ENCODE results near the gene TTLL6.

TTLL6 gene

GRCh38 chr17:48725288-48726064 lies 91.6 kb downstream of the TTLL6 start:
- ChIA-PET POLR2A (no interaction called here), CTCF (interaction anchor here (0.7 to 19.2 kb wide), 23 partner anchors 8 to 159 kb away, joined by 3 to 353 read pairs (median 7); no protein-coding TSS in a partner anchor)
- DNase-seq (ENCODE audit: low read depth, low spot score), result no peak
- TF ChIP-seq CTCF (IDR thresholded peaks at IDR 0.05; ENCODE audit: insufficient read depth, low read length, missing control alignments), result no peak
- H3K4me3 ChIP-seq (ENCODE audit: low read depth, low read length), result no peak overlapping the region

- H3K4me3 ChIP-seq (ENCODE audit: low read depth, low read length), result no peak overlapping the region
- POLR2A ChIA-PET, result no interaction called here
- TF ChIP-seq CTCF (IDR thresholded peaks at IDR 0.05; ENCODE audit: insufficient read depth, low read length, missing control alignments), result no peak
- CTCF ChIA-PET, result interaction anchor here (0.7 to 19.2 kb wide), 24 partner anchors 8 to 159 kb away, joined by 3 to 353 read pairs (median 6); no protein-coding TSS in a partner anchor
- DNase-seq (ENCODE audit: low read depth, low spot score), result no peak
Measured at GRCh38 chr17:48725004-48725287, 92.1 kb downstream of the TTLL6 start.

- H3K4me3 ChIP-seq (ENCODE audit: low read depth, low read length), result no peak overlapping the region
- peak; percentile 83 for TF ChIP-seq CTCF (IDR thresholded peaks at IDR 0.05; ENCODE audit: insufficient read depth, low read length, missing control alignments)
- CTCF ChIA-PET, result interaction anchor here (0.6 to 19.2 kb wide), 49 partner anchors 8 to 503 kb away, joined by 3 to 353 read pairs (median 4); partner anchors contain the start of gene ATP5MC1
- DNase-seq (ENCODE audit: low read depth, low spot score), result no peak
- POLR2A ChIA-PET, result no interaction called here
Measured at GRCh38 chr17:48724251-48725003, 92.6 kb downstream of the TTLL6 start.

GRCh38 chr17:48723423-48724250 lies 93.4 kb downstream of the TTLL6 start:
- DNase-seq (ENCODE audit: low read depth, low spot score), result no peak
- no peak for TF ChIP-seq CTCF (IDR thresholded peaks at IDR 0.05; ENCODE audit: insufficient read depth, low read length, missing control alignments)
- ChIA-PET CTCF (interaction anchor here (0.6 to 19.2 kb wide), 39 partner anchors 10 to 504 kb away, joined by 3 to 353 read pairs (median 5); partner anchors contain the start of gene ATP5MC1), POLR2A (interaction anchor here (1.0 kb wide), 1 partner anchor 67 kb away, joined by 3 read pairs; no protein-coding TSS in a partner anchor)
- no peak overlapping the region for H3K4me3 ChIP-seq (ENCODE audit: low read depth, low read length)

- no peak for DNase-seq (ENCODE audit: low read depth, low spot score)
- TF ChIP-seq CTCF (IDR thresholded peaks at IDR 0.05; ENCODE audit: insufficient read depth, low read length, missing control alignments), result no peak
- no peak within 1 kb of the TSS for H3K4me3 ChIP-seq (ENCODE audit: low read depth, low read length)
- CTCF ChIA-PET, result interaction anchor here (0.9 to 19.2 kb wide), 23 partner anchors 9 to 170 kb away, joined by 3 to 353 read pairs (median 7); partner anchors contain the start of gene ATP5MC1
- POLR2A ChIA-PET, result interaction anchor here (1.0 kb wide), 1 partner anchor 68 kb away, joined by 3 read pairs; no protein-coding TSS in a partner anchor
Measured at GRCh38 chr17:48722915-48723422, 94.1 kb downstream of the TTLL6 start, which contains the start of gene PRAC2. PRAC2 (plus strand) TSS chr17:48723185; CDS start chr17:48724411, 1,226 bp downstream.
